GM18508 (cell line): ENCODE measurements around the gene STARD9.

Experiments used
- ATAC-seq: cut with Tn5 transposase; IDR thresholded peaks from one replicate; pipeline ENCODE4 v1.9.1; 2021; ENCODE audit warnings: moderate number of reproducible peaks; ENCODE audit not compliant: insufficient read depth, unreplicated experiment

Gene STARD9

DNA sequence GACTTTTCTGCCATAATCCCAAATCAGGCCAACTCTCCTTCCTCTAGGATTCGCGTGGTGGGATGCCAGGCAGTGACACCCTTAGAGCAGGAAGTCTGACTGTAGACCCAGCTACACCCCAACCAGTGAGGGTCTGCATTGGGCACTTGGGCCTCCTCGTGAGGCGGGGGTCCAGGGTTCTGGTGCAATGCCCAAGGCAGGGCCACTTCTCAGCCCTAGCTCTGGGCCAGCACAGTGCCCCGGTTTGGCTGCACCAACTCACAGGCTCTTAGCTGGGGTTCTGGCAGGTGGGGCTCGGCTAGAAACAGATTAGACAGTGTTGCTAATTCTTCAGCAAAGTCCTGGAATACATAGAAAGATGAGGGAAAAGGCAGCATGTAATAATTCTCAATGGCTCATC lies 148.9 kb downstream of the STARD9 start:
- no peak for ATAC-seq

DNA sequence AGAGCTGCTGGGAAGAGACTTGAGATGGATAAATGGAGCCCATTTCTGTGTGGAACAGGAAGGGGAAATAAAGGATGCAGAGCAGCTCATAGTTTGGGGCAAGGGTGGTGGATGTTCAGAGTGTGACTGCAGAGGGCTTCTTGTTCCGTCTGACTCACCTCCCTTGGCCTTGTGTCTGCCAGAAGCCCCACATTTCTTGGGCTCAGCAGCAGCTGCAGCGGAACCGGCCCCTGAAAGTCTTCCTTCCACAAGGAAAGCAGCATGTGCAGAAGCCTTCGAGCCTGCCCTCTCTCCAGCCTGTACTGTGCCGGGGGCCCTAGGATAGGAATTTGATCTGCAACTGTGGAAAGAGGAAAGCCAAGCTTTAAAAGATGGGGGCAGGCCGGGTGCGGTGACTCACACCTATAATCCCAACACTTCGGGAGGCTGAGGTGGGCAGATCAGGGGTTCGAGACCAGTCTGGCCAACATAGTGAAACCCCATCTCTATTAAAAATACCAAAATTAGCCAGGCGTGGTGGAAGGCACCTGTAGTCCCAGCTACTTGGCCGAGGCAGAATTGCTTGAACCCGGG lies 150.0 kb downstream of the STARD9 start:
- ATAC-seq: no peak

DNA sequence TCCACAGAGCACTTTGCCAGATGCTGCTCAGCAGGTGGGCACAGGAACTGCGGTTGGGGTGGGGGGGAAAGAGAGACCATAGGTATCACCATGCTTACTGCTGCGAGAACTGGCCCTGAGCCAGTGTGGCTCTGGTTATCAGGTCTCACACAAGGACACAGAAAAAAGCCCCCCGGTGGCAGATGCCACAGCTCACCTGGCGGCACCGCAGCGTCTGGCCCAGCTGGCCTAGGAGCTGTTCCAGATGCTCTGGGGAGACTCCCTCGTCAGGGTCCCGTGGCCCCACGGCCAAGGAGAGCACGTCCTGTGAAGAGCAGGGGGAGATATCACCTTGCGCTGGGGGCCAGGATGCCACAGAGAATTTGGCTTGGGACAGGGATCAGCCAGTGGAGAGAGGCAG lies 150.7 kb downstream of the STARD9 start:
- no peak for ATAC-seq

DNA sequence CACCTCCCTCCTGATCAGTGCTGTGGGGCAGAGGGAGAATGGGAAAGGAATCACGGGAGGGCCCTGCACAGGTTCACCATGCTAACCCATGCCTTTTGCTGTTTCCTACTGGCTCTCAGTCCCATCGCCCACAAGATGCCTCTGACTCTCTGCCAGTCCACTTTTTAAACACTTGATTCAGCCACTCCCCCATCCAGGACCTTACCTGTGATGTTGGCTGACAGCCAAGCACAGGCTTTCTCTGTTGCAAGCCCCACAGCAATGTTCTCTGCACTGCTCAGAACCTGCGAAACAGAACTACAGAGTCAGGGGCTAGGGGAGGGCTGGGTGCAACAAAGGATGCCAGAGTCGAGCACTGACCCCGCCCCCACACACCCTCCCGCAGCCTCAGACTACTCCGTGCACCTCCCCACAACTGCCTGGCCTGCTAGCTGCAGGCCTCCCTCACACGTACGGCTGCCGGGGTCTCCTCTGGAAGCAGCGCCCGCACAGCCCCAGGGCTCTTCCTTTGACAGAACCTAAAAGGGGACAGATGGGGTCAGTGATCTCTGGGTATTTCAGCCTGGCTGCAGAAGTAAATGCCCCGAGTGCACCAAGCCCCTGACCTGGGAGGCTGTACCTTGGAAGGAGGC lies 152.5 kb downstream of the STARD9 start:
- ATAC-seq: no peak

DNA sequence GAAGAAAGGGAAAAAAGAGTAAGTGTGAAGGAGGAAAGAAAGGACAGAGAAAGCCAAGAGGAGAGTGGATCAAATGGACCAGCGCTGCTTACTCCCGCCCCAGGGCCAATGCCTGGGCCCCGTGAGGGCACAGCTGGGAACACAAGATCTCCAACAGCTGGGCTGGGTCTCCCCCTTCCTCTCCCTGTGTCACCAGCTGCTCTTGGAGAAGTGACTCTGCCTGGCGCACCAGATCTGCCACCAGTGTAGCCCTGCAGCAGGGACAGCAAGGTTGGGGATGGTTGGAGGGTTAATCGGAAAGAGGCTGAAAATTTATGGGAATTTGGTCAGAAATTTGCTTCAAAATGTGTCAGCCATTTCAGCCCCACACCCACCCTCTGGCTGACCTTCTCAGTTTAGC lies 153.2 kb downstream of the STARD9 start:
- no peak for ATAC-seq

DNA sequence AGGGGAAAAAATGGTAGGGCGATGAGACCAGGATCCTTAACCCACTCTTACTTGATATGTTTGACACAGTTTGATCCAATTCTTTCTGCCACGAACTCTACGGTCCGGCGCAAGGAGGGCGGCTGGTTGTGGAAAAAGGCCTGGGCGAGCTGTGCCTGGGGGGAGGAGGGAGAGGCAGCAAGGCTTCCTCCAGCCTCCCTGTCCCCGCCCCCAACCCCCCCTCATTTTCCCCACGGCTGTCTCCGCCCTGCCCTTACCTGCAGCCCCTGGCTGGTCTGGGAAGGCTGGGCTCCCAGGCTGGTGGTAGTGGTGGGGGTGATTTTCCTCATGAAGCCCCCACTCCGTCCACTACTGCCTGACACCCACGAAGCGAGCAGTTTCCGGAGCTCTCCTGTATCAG lies 153.6 kb downstream of the STARD9 start:
- ATAC-seq: no peak

DNA sequence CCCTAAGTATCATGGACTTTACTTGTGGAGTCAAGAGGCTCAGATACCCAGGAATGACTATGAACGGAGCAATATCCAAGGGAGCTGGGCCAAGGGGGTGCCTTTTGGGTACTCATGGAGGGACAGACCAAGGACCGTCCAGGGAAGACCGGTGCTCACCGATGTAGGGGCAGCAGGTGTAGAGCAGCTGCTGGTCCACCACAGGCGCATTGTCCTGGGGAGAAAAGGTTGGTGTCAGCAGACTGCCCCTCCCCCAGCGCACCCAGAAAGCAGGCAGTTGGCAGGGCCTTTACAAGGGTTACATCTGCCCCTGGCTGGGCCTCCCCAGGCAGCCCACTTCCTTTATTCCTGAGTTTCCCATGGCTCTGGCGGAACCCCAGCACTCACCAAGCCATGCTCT lies 154.0 kb downstream of the STARD9 start:
- no peak for ATAC-seq

DNA sequence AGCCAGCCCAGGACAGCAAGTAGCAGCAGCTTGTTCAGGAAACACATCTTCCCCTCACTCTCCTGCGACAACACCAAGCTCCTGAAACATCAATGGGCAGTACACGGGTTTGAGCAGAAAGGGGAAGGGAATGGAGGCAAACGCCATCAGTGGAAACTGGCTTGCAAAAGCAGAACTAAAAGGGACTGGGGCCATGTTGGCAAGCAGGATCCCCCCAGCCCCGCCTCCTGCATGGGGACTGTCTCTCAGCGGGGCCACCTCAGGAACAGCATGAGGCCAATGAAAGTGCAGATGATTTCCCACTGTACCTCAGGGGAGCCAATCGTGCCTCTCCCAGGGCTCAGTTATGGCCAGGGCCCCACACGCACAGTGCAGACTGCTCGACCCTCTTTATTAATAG lies 154.7 kb downstream of the STARD9 start:
- no peak for ATAC-seq

DNA sequence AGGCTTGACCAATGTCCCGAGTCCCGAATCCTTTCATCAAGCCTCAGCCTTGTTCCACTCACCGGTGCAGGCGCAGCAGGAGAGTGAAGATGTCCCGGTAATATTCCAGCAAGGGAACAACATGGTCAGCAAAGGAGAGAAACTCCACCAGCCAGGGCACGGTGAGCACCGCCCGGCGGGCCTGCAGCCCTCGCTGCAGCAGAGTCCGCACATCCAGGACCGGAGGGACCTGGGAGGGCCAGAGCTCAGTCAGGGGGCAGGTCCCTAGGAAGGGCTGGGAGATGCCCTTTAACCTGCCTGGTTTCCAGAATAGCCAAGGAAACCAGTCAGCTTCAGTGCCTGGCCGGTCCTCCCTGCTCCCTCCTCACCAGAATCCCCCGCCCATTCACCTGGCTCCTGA lies 155.1 kb downstream of the STARD9 start:
- no peak for ATAC-seq

DNA sequence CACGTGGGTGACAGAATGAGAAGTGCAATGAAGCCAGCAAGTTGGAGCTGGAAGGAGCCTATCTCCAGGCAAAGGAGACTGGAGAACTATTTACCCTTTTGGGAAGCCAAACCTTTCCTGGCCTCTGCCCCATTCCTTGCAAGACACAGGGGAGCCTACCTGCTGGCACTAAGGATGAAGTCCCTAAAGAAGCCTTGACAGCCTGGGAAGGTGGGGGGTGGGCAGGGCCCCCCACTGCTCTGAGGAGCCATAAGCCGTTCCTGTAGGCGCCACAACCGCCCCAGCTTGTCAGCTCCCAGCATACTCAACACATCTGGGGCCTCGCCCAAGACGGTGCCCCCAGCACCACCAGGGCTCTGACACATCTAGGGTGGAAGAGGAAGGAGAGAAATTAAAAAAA lies 156.1 kb downstream of the STARD9 start:
- no peak for ATAC-seq

DNA sequence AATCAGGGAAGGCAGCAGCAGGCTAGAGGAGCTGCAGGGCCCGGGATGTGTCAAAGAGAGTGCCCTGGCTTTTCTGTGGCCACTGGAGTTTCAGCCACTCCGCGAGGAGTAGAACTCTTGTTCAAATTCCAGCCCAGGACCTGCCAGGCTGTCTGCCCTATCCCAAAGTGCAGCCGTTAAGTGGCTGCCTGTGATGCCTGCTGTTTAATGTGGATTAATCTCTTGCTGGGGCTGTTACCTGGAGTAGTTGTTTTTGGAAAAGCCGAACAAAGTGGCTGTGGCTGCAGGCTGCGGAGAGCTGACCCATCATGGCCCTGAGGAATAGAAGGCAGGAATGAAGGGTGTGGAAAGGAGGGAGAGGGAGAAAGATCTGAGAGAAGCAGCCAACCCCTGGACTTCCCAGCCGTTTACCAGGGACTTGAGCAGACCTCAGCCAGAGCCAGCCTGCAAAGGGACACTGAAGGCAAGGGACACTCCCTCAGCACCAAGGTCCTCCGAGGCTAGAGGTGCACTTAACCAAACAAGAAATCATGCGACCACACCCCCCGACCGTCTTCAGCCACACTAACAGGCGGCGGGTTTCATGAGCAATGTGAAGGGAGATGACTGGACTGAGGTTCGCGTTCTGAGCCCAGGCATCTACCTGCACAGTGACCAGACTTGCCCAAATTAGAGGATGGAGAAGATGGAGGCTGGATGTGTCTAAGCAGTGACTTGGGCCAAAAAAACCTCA lies 156.9 kb downstream of the STARD9 start:
- ATAC-seq: no peak

DNA sequence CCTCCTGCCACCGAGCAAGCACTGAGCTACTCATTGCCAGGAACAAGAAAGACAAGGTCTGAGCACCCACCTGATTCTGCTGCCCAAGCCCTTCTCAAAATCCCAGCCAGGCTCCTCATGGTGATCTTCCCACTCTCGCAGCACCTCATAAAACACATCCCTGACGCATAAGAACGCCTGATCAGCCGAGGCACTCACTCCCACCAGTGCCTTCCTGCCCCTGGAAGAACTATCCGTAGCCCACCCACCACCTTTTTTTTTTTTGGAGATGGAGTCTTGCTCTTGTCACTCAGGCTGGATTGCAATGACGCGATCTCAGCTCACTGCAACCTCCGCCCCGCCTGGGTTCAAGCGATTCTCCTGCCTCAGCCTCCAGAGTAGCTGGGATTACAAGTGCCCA lies 157.6 kb downstream of the STARD9 start:
- no peak for ATAC-seq

DNA sequence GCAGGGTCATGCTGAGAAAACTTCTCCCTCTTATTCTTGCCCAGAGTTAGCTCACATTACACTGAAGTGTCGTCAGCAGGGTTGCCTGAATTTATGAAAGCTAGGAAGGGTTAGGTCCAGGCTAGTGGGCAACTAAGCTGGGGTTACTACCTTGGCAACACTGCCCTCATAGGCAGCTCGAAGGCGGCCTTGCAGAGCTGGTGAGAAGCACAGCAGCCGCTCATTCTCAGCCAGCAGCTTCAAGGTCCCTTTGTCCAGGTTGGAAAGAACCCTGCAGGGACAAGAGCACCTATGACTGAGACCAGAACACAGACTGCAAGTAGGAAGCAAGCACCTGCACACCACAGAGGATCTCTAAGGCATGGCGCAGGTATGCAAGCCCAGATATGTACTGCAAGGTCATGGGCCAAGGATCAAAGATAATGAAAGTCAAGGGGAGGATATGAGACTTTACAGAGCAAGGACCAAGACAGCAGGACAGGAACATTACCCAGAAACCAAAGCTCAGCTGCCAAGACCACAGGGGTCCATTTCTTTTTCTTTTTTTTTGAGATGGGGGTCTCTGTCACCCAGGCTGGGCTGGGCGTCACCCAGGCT lies 158.8 kb downstream of the STARD9 start:
- ATAC-seq: no peak

DNA sequence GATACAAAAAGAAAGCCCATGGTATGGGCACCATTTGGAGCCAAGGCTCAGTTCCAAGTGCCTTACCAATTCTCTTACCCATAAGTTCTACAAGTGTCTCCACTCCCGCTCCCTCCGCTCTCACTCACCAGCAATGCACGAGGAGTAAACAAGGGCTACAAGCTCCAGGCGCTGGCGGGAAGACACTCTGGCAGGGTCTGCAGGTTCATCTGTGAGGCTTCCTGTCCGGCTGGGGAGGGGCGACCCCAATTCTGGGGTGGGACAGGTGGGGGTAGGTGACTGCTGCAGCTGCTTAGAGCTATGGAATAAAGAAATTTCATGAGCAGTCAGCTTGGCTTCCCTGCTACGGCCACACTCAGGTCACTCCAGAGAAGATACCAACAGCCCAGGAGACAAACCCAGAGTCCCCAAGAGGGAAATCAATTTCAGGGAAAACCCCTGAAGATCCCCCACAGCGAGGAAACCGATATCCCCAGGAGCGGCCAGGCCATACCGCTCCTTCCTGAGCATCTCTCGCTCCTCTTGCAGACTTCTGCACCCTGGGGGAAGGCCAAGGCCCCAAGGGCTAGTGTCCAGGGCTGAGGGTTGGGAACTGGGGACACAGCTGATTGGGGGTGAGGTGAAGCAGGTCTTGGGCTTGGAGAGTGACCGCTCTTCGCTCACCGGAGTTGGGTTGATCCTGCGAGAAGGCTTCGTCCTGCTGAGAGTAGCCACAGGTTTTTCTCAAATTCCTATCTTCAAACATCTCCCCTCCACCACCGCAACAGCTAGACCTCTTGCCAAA lies 160.2 kb downstream of the STARD9 start:
- ATAC-seq: no peak

DNA sequence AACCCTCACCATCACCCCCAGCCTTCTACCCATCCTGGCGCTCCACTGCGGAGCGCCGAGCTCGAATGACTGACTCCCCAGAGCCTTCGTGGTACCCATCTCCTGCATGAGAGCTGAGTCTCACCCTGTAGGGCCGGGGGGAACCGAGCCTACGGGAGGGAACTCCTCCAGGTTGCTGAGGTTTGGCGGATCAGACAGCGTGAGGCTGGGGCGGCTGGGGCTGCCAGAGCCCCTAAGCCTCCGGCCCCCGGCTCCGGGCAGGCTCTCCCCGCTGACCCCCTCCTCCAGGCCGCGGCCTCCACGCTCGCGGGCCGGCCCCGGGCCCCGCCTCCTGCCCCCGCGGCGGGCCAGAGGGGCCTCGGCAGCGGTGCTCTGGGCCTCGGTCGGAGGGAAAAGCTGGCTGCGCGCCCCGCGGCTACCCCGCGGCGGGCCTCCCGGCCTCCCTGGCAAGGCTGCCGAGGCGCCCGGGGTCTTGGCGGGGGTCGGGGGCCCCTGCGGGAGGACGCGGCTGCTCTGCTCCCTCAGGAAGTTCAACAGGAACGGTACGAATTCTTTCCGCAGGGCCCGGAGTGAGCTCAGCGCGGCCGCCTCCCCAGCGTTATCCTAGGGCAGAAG lies 160.9 kb downstream of the STARD9 start:
- no peak for ATAC-seq

DNA sequence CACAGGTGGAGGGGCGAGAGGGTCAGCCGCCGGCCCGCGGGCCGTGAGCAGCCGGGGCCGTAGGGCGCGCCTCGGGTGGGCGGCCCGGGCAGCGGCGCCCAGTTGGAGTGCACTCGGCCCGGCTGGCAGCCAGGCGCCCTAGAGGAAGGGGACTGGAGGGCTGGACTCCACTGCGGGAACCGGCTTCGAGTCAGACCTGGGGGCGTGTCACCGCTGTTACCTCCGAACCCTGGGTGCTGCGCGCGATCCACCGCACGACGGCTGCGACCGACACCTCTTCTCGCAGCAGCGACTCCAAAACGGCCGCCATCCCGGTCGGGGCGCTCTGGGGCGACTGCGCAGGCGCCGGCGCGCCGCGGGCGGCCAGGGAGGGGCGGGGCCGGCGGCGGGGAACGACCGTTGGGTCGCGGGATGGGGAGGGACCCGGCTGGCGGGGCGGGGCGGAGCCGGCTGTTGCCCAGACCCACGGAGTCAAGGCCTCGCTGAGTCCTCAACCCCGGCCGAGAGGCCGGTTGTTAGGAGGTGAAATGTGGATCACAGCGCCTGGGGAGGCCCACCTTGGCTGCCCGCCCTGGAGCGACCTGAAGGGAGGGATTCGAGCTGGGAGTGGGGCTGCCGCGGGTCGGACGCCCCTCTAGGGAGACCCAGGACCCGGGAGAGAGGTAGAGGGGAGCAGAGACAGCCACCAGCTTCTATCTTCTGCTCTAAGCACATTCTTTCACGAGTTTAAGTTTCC lies 161.6 kb downstream of the STARD9 start, which contains the start of gene CDAN1:
CDAN1 (minus strand) TSS at position 336 of the 736 bp plus-strand sequence; CDS start at position 310, 26 bp downstream.
- ATAC-seq: no peak

DNA sequence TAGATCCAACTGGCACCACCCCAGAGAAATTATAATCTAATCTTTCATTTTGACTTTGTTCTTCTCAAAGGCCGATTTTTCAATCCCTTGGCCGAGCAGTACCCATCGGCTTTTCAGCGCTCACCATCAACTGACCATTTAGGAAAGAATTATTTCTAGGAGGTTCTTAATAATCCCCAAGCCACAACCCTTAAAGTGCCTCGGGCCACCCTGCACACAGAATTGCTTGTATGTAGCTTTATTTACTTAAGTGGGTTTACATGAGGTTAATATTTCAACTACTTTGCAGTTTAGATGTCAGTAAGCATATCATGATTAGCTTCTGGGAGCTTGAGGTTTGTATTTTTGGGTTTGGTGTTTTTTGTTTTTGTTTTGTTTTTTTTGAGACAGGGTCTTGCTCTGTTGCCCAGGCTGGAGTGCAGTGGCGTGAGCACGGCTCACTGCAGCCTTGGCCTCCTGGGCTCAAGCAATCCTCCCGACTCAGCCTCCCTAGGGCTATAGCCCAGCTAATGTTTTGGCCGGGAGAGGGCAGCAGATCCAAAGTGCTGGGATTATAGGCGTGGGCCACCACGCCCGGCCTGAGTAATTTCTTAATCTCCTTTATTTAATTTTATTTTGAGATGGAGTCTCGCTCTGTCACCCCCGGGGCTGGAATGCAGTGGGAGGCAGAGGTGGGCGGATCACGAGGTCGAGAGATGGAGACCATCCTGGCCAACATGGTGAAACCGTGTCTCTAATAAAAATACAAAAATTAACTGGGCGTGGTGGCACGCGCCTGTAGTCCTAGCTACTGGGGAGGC lies 162.3 kb downstream of the STARD9 start:
- no peak for ATAC-seq

DNA sequence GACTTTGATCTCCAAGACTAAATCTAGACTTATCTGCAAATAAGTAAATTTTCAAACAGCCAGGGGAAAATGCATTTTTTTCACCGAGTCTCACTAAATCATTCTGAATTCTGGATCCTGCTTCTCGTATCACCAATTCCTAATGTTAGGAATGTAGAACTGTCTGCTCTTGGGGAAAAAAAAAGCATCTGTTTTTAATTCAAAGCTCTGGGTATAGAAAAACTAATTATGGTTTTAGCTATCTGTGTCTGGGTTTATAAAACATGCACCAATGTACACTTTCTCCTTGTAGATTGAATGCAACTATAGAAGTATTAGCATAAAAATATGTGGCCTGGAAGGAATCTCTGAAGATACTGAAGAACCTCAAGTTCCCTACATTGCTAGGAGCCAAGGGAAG lies 166.3 kb downstream of the STARD9 start:
- no peak for ATAC-seq

DNA sequence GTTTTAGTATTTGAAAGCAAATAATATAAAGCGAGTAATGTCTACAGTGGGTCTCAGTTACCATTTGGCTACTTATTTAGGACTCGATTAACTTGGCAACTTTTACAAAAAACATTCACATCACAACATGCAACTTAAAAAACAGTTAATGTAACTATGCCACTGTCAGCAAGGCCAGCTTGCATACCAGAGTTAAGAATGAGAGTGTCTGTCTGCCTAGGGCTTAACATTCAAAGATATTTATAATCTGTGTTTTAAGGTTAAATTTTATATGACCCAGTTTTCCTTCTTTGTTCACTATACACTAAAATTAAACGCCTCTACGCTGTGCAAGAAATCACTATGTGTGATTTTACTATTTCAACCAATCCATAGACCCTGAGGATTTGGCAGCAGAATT lies 166.7 kb downstream of the STARD9 start:
- no peak for ATAC-seq
